Measurements from ENCODE around the gene ACAD9.

- no peak for TF ChIP-seq BHLHE40 (IDR thresholded peaks at IDR 0.05; ENCODE audit: low read length)
- TF ChIP-seq, protein P1, sequence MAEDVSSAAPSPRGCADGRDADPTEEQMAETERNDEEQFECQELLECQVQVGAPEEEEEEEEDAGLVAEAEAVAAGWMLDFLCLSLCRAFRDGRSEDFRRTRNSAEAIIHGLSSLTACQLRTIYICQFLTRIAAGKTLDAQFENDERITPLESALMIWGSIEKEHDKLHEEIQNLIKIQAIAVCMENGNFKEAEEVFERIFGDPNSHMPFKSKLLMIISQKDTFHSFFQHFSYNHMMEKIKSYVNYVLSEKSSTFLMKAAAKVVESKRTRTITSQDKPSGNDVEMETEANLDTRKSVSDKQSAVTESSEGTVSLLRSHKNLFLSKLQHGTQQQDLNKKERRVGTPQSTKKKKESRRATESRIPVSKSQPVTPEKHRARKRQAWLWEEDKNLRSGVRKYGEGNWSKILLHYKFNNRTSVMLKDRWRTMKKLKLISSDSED (CRISPR knock-in tag; IDR thresholded peaks at IDR 0.05), result no peak
Observed at GRCh38 chr3:128931046-128931445, 51.6 kb downstream of the ACAD9 start.

Measured in HepG2 (cell line).